GM23248 (cell line): Measurements from ENCODE around the gene RALGPS1. TPM values are rescaled to one million over a fixed set of nuclear protein-coding genes. Genes with fewer than 3 reads are reported as not detected.

ENCODE experiments used
- DNase-seq: peaks from one replicate; pipeline ENCODE4 v3.0.0-alpha.2; 2015
- H2AFZ ChIP-seq: fragments of 200-600 bp; sonication (generic); 2 replicates; pipeline ENCODE4 v1.6.1; 2016; ENCODE audit warnings: antibody characterized with exemption
- H3F3A ChIP-seq: fragments of 200-600 bp; sonication (generic); 2 replicates; pipeline ENCODE4 v1.6.1; 2016; ENCODE audit warnings: mild to moderate bottlenecking, antibody characterized with exemption, mixed run types; ENCODE audit not compliant: insufficient read depth
- H3K27ac ChIP-seq: fragments of 200-600 bp; sonication (generic); 2 replicates; pipeline ENCODE4 v1.5.1; 2016; ENCODE audit warnings: mild to moderate bottlenecking
- H3K27me3 ChIP-seq: fragments of 200-600 bp; sonication (generic); replicated peaks from 2 replicates; pipeline ENCODE4 v1.6.1; 2016; ENCODE audit warnings: mild to moderate bottlenecking; ENCODE audit not compliant: insufficient read depth
- H3K36me3 ChIP-seq: fragments of 200-600 bp; sonication (generic); 2 replicates; pipeline ENCODE4 v1.6.1; 2016; ENCODE audit warnings: low read depth, mild to moderate bottlenecking
- H3K4me1 ChIP-seq: fragments of 200-600 bp; sonication (generic); 2 replicates; pipeline ENCODE4 v1.6.1; 2016; ENCODE audit warnings: mild to moderate bottlenecking; ENCODE audit not compliant: insufficient read depth
- H3K4me2 ChIP-seq: fragments of 200-600 bp; sonication (generic); one replicate; pipeline ENCODE4 v1.6.1; 2016; ENCODE audit warnings: mild to moderate bottlenecking; ENCODE audit not compliant: unreplicated experiment
- H3K4me3 ChIP-seq: fragments of 200-600 bp; sonication (generic); 2 replicates; pipeline ENCODE4 v1.5.1; 2016; ENCODE audit warnings: mild to moderate bottlenecking
- H3K79me2 ChIP-seq: fragments of 200-600 bp; sonication (generic); 2 replicates; pipeline ENCODE4 v1.6.1; 2016; ENCODE audit warnings: mild to moderate bottlenecking; ENCODE audit not compliant: insufficient read depth
- H3K9ac ChIP-seq: fragments of 200-600 bp; sonication (generic); 2 replicates; pipeline ENCODE4 v1.6.1; 2016; ENCODE audit warnings: mild to moderate bottlenecking
- H3K9me2 ChIP-seq: fragments of 200-600 bp; sonication (generic); 2 replicates; pipeline ENCODE4 v1.6.1; 2016; ENCODE audit warnings: mixed run types, mild to moderate bottlenecking, moderate library complexity; ENCODE audit not compliant: insufficient read depth
- H3K9me3 ChIP-seq: fragments of 200-600 bp; sonication (generic); one replicate; pipeline ENCODE4 v1.6.1; 2017; ENCODE audit warnings: low read depth
- H4K20me1 ChIP-seq: fragments of 200-600 bp; sonication (generic); 2 replicates; pipeline ENCODE4 v1.6.0; 2016; ENCODE audit not compliant: insufficient read depth
- EZH2 ChIP-seq: fragments of 200-600 bp; sonication (generic); IDR thresholded peaks from 2 replicates; pipeline ENCODE4 v1.6.1; 2018; ENCODE audit warnings: antibody characterized with exemption, mild to moderate bottlenecking; ENCODE audit not compliant: insufficient read depth, poor library complexity, severe bottlenecking
- EZH2phosphoT487 ChIP-seq: fragments of 200-600 bp; sonication (generic); IDR thresholded peaks from 2 replicates; pipeline ENCODE4 v1.6.1; 2018; ENCODE audit warnings: antibody characterized with exemption, moderate library complexity, mild to moderate bottlenecking, low read depth; ENCODE audit not compliant: insufficient read depth
- WGBS, 2 experiments: methylation state at CpG; one replicate each; pipeline ENCODE4 v1.1.6; 2015 to 2017; ENCODE audit warnings: low lambda C conversion rate in 2 of 2, low coverage in 1 of 2; ENCODE audit errors: missing lambda C conversion rate in 2 of 2; 5-methylcytosine and 5-hydroxymethylcytosine counted together
- in situ Hi-C: fragments of 300-500 bp; cut with MboI; formaldehyde crosslinking; loops from 2 replicates; pipeline ENCODE4 v1.15.0; 2020
- polyA plus RNA-seq: library from polyadenylated mRNA; unstranded; fragments of >200 nt; fragmentation: Nextera tagmentation; extraction: Ambion mirVana; gene quantifications from 2 replicates; pipeline ENCODE4 v1.2.1, GENCODE V29; 2016
- total RNA-seq: library from RNA; depleted of rRNA; stranded (reverse); fragments of >200 nt; shearing (Covaris generic); gene quantifications from 2 replicates; pipeline ENCODE4 v1.2.3, GENCODE V29; 2014

RALGPS1 gene
- total and polyA plus RNA-seq, 2 experiments from 2014 or later: 0.54 to 1.8 TPM

DNA sequence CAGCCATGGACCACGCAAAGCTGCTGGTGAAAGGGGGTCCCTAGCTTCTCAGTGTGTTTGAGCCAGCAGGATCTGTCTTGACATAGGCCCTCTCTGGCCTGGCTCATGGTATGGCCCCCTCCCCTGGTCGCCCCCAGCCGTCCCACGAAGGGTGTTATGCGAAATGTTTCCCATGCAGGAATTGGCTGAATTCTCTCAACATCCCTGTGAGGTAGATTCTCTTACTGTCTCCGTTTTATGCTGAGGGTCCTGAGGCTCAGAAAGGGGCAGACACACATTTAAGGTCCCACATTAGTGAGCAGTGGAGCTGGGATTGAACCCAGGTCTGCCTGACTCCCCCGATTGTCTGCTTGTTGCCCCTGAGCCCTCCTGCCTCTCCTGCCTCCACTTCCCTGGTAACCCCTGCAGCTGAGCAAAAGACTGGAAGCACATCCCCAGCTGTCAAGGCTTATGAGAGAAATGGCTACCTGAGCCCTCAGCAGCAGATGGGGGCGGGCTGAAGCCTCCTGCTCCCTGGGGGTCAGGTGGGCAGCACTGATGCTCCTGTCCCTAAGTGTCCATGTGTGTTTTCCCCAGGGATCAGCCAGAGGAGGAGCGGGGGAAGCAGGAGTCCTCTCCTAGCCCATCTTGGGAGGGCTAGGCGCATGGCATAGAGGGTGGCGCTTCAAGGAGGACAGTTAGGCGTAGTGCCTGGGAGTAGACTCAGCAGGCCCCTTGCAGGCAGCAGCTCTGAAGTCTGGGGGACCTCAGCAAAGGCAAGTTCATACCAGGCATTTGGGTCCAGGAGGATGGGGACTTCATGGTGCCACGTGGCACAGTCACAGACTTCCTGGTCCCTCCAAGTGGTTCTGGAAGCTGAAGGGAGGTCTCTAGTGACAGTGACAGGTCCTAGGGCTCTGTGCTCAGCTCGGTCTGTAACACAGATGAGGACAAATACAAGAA lies 301.0 kb downstream of the RALGPS1 start:
- DNase-seq: no peak
- H3K36me3 ChIP-seq: no peaks in the 10 kb centered on the region
- TF ChIP-seq EZH2 (no peak), EZH2phosphoT487 (no peak)
- no peak overlapping the region for H3K4me3 ChIP-seq
- 81 to 84% methylated on average over 14 of the region's 14 CpGs for WGBS, 2 experiments
- 0 out of 2 replicates have a peak, but pooled peaks cover under 1% of the 10 kb centered on the region for H3K27me3 ChIP-seq
- no peak overlapping the region for H2AFZ ChIP-seq
- no peak overlapping the region for H3K27ac ChIP-seq
- no peak overlapping the region for H3K4me2 ChIP-seq
- in situ Hi-C loops: no loop called here
- no peaks in the 10 kb centered on the region for H3K9me3 ChIP-seq
- no peaks in the 10 kb centered on the region for H3K79me2 ChIP-seq
- no peaks in the 10 kb centered on the region for H4K20me1 ChIP-seq
- peaks cover 6% of the 10 kb centered on the region; the same call in 1 of the 2 replicates for H3K4me1 ChIP-seq
- no peaks in the 10 kb centered on the region for H3K9me2 ChIP-seq
- no peak overlapping the region for H3K9ac ChIP-seq
- H3F3A ChIP-seq: no peaks in the 10 kb centered on the region

DNA sequence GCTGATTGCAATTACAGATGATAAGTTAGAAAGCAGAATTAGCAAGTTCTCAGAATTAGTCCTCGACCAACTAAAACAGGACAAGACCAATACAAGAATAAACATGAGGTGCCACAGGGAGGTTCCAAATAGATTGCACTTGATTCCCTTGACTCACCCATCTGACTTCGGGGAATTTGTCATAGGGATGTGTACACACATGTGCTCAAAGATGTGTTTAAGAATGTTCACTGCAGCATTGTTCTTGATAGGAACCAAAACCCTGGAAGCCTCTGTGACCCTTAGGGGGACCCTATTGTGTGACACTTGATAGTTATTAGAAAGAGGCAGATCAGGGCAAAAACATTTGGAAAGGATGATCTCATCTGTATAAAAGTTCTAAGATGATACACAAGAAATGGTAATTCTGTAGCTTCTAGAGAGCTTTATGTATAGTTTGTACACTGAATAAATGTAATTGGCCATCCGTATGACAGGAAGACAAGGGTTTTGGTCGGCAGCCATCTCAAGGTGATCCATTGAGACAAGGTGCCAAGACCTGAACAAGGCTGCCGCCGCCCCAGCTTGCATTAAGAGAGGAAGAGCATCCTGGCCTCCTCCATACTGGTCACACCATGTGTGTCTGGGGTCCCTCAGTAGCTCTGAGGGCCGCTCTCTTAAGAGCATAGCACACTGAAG lies 301.8 kb downstream of the RALGPS1 start:
- no peaks in the 10 kb centered on the region for H3F3A ChIP-seq
- no peaks in the 10 kb centered on the region for H3K36me3 ChIP-seq
- H3K27me3 ChIP-seq: peaks cover 8% of the 10 kb centered on the region; the same call in 1 of the 2 replicates
- TF ChIP-seq EZH2: no peak
- TF ChIP-seq EZH2phosphoT487: no peak
- no peak overlapping the region for H3K4me3 ChIP-seq
- no peak for DNase-seq
- H3K4me2 ChIP-seq: no peak overlapping the region
- no peaks in the 10 kb centered on the region for H3K9me2 ChIP-seq
- H3K27ac ChIP-seq: no peak overlapping the region
- in situ Hi-C loops: no loop called here
- H3K9ac ChIP-seq: no peak overlapping the region
- H3K4me1 ChIP-seq: peaks cover 6% of the 10 kb centered on the region; the same call in 1 of the 2 replicates
- no peak overlapping the region for H2AFZ ChIP-seq
- no peaks in the 10 kb centered on the region for H3K79me2 ChIP-seq
- H3K9me3 ChIP-seq: no peaks in the 10 kb centered on the region
- WGBS, 2 experiments: 85 to 94% methylated on average over 7 of the region's 7 CpGs
- H4K20me1 ChIP-seq: no peaks in the 10 kb centered on the region

DNA sequence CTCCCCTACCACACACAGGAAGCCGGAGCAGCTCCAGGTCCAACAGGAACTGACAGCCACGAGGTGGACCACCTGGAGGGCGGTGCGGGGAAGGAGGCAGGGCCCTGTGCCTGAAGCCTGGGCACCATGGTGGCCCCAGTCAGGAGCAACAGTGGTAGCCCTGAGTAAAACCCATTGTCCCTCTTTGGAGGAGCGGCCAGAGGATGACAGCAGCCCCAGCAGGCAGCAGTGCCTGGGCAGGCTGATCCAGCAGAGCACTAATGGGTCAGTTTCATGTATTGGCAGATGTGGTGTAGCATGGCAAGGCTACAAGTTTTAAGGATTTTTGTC lies 302.3 kb downstream of the RALGPS1 start:
- no peak overlapping the region for H3K4me2 ChIP-seq
- DNase-seq: no peak
- H3K79me2 ChIP-seq: no peaks in the 10 kb centered on the region
- H3K27me3 ChIP-seq: peaks cover 11% of the 10 kb centered on the region; the same call in 1 of the 2 replicates
- no peak overlapping the region for H3K9ac ChIP-seq
- H3K9me3 ChIP-seq: no peaks in the 10 kb centered on the region
- H3K4me1 ChIP-seq: peaks cover 6% of the 10 kb centered on the region; the same call in 1 of the 2 replicates
- no peak for TF ChIP-seq EZH2
- no peak for TF ChIP-seq EZH2phosphoT487
- no peak overlapping the region for H3K4me3 ChIP-seq
- H3K36me3 ChIP-seq: no peaks in the 10 kb centered on the region
- no peaks in the 10 kb centered on the region for H4K20me1 ChIP-seq
- in situ Hi-C loops: no loop called here
- no peaks in the 10 kb centered on the region for H3F3A ChIP-seq
- WGBS, 2 experiments: 79 to 82% methylated on average over 5 of the region's 5 CpGs
- no peaks in the 10 kb centered on the region for H3K9me2 ChIP-seq
- H3K27ac ChIP-seq: no peak overlapping the region
- H2AFZ ChIP-seq: no peak overlapping the region

DNA sequence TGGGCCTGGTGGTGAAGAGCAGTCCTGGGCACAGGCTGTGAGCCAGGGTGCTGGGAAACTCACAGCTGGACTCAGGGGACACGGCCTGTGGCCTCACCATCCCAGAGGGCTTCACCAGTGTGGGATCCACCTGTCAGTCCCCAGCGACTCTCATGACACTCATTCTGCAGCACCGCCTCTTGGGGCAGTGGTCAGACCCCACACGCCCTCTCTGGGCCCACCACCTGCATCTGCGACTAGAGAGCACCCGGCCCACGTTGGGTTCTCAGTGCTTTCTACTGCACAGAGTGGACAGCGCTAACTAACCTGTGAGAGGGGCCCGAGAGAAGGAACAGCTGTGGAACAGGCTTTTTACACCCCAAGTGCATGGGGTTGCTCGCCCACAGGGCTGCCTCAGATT lies 304.2 kb downstream of the RALGPS1 start:
- Histone ChIP-seq H3K27me3 (peaks cover 29% of the 10 kb centered on the region), H4K20me1 (no peaks in the 10 kb centered on the region), H3K36me3 (no peaks in the 10 kb centered on the region), H3K9ac (no peak overlapping the region), H3K79me2 (no peaks in the 10 kb centered on the region), H2AFZ (no peak overlapping the region), H3K4me3 (no peak overlapping the region), H3K4me2 (no peak overlapping the region), H3K4me1 (peaks cover 6% of the 10 kb centered on the region; the same call in 1 of the 2 replicates), H3K9me3 (no peaks in the 10 kb centered on the region), H3F3A (no peaks in the 10 kb centered on the region), H3K27ac (no peak overlapping the region), H3K9me2 (no peaks in the 10 kb centered on the region)
- no peak for DNase-seq
- no peak for TF ChIP-seq EZH2
- TF ChIP-seq EZH2phosphoT487: no peak
- in situ Hi-C loops: no loop called here
- WGBS, 2 experiments: 79 to 80% methylated on average over 10 of the region's 10 CpGs
